ENCODE measurements around the gene MLLT6.

DNA sequence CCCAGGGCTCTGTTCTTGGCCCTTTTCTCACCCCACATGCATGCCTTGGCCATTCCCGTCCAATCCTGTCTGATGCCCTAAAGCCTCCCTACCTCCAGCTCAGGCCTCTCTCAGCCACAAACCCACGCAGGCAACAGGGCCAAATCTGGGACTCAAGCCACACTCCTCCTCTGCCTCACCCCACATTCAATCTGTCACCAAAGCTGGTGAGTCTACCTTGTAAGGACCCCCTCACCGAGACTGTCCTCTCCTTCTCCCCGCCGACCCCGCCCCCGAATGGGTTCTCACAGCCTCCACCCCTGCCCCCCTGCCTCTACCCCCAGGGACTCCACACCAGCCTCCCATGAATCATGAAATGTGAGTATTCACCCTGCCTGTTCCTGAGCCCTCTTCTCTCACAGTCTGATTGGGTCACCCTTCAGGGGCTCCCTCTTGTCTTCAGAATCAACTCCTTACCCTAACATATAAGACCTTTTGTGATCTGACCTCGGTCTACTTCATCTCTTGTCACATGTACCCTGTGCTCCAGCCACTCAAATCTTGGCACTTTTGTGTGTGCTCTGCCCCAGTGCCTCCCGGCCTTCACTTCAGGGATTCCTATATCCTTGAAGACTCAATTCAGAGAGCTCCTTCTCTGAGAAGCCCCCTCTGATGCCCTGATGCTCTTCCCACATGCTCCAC lies 41.0 kb upstream of the MLLT6 start:
- TF ChIP-seq SMC3 (IDR thresholded peaks at IDR 0.05; ENCODE audit: low read depth, low read length): no peak
- TF ChIP-seq, protein P1, sequence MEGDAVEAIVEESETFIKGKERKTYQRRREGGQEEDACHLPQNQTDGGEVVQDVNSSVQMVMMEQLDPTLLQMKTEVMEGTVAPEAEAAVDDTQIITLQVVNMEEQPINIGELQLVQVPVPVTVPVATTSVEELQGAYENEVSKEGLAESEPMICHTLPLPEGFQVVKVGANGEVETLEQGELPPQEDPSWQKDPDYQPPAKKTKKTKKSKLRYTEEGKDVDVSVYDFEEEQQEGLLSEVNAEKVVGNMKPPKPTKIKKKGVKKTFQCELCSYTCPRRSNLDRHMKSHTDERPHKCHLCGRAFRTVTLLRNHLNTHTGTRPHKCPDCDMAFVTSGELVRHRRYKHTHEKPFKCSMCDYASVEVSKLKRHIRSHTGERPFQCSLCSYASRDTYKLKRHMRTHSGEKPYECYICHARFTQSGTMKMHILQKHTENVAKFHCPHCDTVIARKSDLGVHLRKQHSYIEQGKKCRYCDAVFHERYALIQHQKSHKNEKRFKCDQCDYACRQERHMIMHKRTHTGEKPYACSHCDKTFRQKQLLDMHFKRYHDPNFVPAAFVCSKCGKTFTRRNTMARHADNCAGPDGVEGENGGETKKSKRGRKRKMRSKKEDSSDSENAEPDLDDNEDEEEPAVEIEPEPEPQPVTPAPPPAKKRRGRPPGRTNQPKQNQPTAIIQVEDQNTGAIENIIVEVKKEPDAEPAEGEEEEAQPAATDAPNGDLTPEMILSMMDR (conservative IDR thresholded peaks at IDR 0.05; ENCODE audit: low read depth, low read length): no peak
- TF ChIP-seq RAD21 (IDR thresholded peaks at IDR 0.05; ENCODE audit: low read length): no peak
- TF ChIP-seq POLR2A (IDR thresholded peaks at IDR 0.05; ENCODE audit: low read depth, low read length): no peak
- TF ChIP-seq, protein P2, sequence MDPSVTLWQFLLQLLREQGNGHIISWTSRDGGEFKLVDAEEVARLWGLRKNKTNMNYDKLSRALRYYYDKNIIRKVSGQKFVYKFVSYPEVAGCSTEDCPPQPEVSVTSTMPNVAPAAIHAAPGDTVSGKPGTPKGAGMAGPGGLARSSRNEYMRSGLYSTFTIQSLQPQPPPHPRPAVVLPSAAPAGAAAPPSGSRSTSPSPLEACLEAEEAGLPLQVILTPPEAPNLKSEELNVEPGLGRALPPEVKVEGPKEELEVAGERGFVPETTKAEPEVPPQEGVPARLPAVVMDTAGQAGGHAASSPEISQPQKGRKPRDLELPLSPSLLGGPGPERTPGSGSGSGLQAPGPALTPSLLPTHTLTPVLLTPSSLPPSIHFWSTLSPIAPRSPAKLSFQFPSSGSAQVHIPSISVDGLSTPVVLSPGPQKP (IDR thresholded peaks at IDR 0.05; ENCODE audit: borderline replicate concordance, low read depth, low read length): no peak
